HEK293 (cell line): ENCODE data around the gene CNN2.

Experiments
- GLI4 ChIP-seq: fragments of 450-650 bp; formaldehyde crosslinking; IDR thresholded peaks from 2 replicates; pipeline ENCODE4 v1.5.1; 2016; ENCODE audit warnings: missing biosample characterization, missing genetic modification characterization
- PRDM2 ChIP-seq: fragments of 450-650 bp; formaldehyde crosslinking; IDR thresholded peaks from 2 replicates; pipeline ENCODE4 v1.5.1; 2016; ENCODE audit warnings: missing biosample characterization, missing genetic modification characterization, borderline replicate concordance
- TSHZ1 ChIP-seq: fragments of 450-650 bp; formaldehyde crosslinking; IDR thresholded peaks from 2 replicates; pipeline ENCODE4 v1.5.1; 2016; ENCODE audit warnings: missing biosample characterization, missing genetic modification characterization, borderline replicate concordance
- WT1 ChIP-seq: fragments of 450-650 bp; formaldehyde crosslinking; IDR thresholded peaks from 2 replicates; pipeline ENCODE4 v1.5.1; 2016; ENCODE audit warnings: missing biosample characterization, missing genetic modification characterization
- ZNF121 ChIP-seq: fragments of 450-650 bp; formaldehyde crosslinking; IDR thresholded peaks from 2 replicates; pipeline ENCODE4 v1.5.1; 2016; ENCODE audit warnings: missing biosample characterization, missing genetic modification characterization
- ZNF132 ChIP-seq: fragments of 450-650 bp; formaldehyde crosslinking; IDR thresholded peaks from 2 replicates; pipeline ENCODE4 v1.5.1; 2017; ENCODE audit warnings: missing biosample characterization, missing genetic modification characterization, borderline replicate concordance
- ZNF2 ChIP-seq: fragments of 450-650 bp; formaldehyde crosslinking; IDR thresholded peaks from 2 replicates; pipeline ENCODE4 v1.5.1; 2016; ENCODE audit warnings: missing biosample characterization, missing genetic modification characterization
- ZNF248 ChIP-seq: fragments of 450-650 bp; formaldehyde crosslinking; IDR thresholded peaks from 2 replicates; pipeline ENCODE4 v1.5.1; 2017; ENCODE audit warnings: missing biosample characterization, missing genetic modification characterization
- ZNF350 ChIP-seq: fragments of 450-650 bp; formaldehyde crosslinking; IDR thresholded peaks from 2 replicates; pipeline ENCODE4 v1.5.0; 2017; ENCODE audit warnings: missing biosample characterization, mild to moderate bottlenecking, missing genetic modification characterization
- ZNF629 ChIP-seq: fragments of 450-650 bp; formaldehyde crosslinking; IDR thresholded peaks from 2 replicates; pipeline ENCODE4 v1.5.1; 2017; ENCODE audit warnings: missing biosample characterization, missing genetic modification characterization
- ZNF664 ChIP-seq: fragments of 450-650 bp; formaldehyde crosslinking; IDR thresholded peaks from 2 replicates; pipeline ENCODE4 v1.5.1; 2016; ENCODE audit warnings: missing biosample characterization, missing genetic modification characterization
- TF ChIP-seq, protein P1 (sequence below): fragments of 450-650 bp; formaldehyde crosslinking; IDR thresholded peaks from 2 replicates; pipeline ENCODE4 v1.5.1; 2016; ENCODE audit warnings: missing biosample characterization, missing genetic modification characterization
- TF ChIP-seq, protein P2 (sequence below): IDR thresholded peaks from 2 replicates; pipeline ENCODE4 v1.6.1; 2011; ENCODE audit warnings: mild to moderate bottlenecking, low read depth, low read length, borderline replicate concordance

GRCh38 chr19:1000095-1000494 lies 26.3 kb upstream of the CNN2 start, which contains the start of gene GRIN3B:
- TF ChIP-seq, protein P1, sequence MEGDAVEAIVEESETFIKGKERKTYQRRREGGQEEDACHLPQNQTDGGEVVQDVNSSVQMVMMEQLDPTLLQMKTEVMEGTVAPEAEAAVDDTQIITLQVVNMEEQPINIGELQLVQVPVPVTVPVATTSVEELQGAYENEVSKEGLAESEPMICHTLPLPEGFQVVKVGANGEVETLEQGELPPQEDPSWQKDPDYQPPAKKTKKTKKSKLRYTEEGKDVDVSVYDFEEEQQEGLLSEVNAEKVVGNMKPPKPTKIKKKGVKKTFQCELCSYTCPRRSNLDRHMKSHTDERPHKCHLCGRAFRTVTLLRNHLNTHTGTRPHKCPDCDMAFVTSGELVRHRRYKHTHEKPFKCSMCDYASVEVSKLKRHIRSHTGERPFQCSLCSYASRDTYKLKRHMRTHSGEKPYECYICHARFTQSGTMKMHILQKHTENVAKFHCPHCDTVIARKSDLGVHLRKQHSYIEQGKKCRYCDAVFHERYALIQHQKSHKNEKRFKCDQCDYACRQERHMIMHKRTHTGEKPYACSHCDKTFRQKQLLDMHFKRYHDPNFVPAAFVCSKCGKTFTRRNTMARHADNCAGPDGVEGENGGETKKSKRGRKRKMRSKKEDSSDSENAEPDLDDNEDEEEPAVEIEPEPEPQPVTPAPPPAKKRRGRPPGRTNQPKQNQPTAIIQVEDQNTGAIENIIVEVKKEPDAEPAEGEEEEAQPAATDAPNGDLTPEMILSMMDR (tag by site-specific recombination) = peak; percentile 86
- TF ChIP-seq WT1 (tag by site-specific recombination) (0 out of 2 replicates have a peak, but pooled peaks have one; percentile 14), ZNF132 (no peak), PRDM2 (tag by site-specific recombination) (no peak), ZNF350 (tag by site-specific recombination) (no peak), ZNF629 (tag by site-specific recombination) (peak; percentile 44), TSHZ1 (peak; percentile 47; the same call in 1 of the 2 replicates), ZNF2 (tag by site-specific recombination) (peak; percentile 43; the same call in 1 of the 2 replicates), ZNF664 (tag by site-specific recombination) (no peak), ZNF121 (tag by site-specific recombination) (no peak), ZNF248 (tag by site-specific recombination) (no peak), GLI4 (tag by site-specific recombination) (no peak)
- TF ChIP-seq, protein P2, sequence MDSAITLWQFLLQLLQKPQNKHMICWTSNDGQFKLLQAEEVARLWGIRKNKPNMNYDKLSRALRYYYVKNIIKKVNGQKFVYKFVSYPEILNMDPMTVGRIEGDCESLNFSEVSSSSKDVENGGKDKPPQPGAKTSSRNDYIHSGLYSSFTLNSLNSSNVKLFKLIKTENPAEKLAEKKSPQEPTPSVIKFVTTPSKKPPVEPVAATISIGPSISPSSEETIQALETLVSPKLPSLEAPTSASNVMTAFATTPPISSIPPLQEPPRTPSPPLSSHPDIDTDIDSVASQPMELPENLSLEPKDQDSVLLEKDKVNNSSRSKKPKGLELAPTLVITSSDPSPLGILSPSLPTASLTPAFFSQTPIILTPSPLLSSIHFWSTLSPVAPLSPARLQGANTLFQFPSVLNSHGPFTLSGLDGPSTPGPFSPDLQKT = no peak
